HepG2 (cell line): ENCODE data around the gene CCDC142. TPM values are rescaled to one million over a fixed set of nuclear protein-coding genes. Genes with fewer than 3 reads are reported as not detected.

ENCODE experiments used
- AGO1 ChIP-seq: fragments of 200-400 bp; formaldehyde crosslinking; IDR thresholded peaks from 2 replicates; pipeline ENCODE4 v1.6.1; 2017; ENCODE audit warnings: mild to moderate bottlenecking, low read depth, low read length, moderate library complexity; ENCODE audit not compliant: poor library complexity, severe bottlenecking
- AGO2 ChIP-seq: fragments of 200-400 bp; formaldehyde crosslinking; optimal IDR thresholded peaks from 2 replicates; pipeline ENCODE3; 2017; ENCODE audit warnings: mild to moderate bottlenecking, low read depth, low read length, moderate library complexity
- BATF2 ChIP-seq: sonication (generic); formaldehyde crosslinking; IDR thresholded peaks from 2 replicates; pipeline ENCODE4 v1.8.0; 2022; ENCODE audit warnings: mild to moderate bottlenecking, missing genetic modification reagents, moderate library complexity
- ETV6 ChIP-seq: sonication (generic); formaldehyde crosslinking; conservative IDR thresholded peaks from 2 replicates; pipeline ENCODE4 v1.4.0; 2020; ENCODE audit warnings: missing genetic modification reagents
- GATAD2A ChIP-seq: IDR thresholded peaks from 2 replicates; pipeline ENCODE4 v1.6.1; 2016
- GZF1 ChIP-seq: sonication (generic); formaldehyde crosslinking; IDR thresholded peaks from 2 replicates; pipeline ENCODE4 v1.5.1; 2020; ENCODE audit warnings: mild to moderate bottlenecking, missing genetic modification reagents
- HDAC6 ChIP-seq: fragments of 200-600 bp; sonication (generic); IDR thresholded peaks from 2 replicates; pipeline ENCODE4 v1.7.0; 2017; ENCODE audit warnings: mild to moderate bottlenecking, antibody characterized with exemption, low read length, low read depth
- IRF1 ChIP-seq: sonication (generic); formaldehyde crosslinking; IDR thresholded peaks from 2 replicates; pipeline ENCODE4 v1.4.0; 2020; ENCODE audit warnings: low read depth, mild to moderate bottlenecking, missing genetic modification reagents
- KDM1A ChIP-seq: IDR thresholded peaks from 2 replicates; pipeline ENCODE4 v1.6.1; 2016; ENCODE audit warnings: missing compliant biosample characterization
- MAZ ChIP-seq, 2 experiments: sonication (generic) in 1 of 2; formaldehyde crosslinking in 1 of 2; IDR thresholded peaks; 2 replicates each; pipeline versions ENCODE4 v1.5.0 to v1.6.1; 2012 to 2020; ENCODE audit warnings: low read depth in 2 of 2, mild to moderate bottlenecking in 2 of 2, borderline replicate concordance in 1 of 2, improper control_type of control experiment in 1 of 2, low read length in 1 of 2, missing genetic modification reagents in 1 of 2, moderate library complexity in 1 of 2
- MBD4 ChIP-seq: IDR thresholded peaks from 2 replicates; pipeline ENCODE4 v1.6.1; 2012; ENCODE audit warnings: low read length, inconsistent platforms, borderline replicate concordance
- NONO ChIP-seq, 2 experiments: fragments of 450-650 bp in 1 of 2; sonication (generic) in 1 of 2; formaldehyde crosslinking in 1 of 2; IDR thresholded peaks in 1 of 2; conservative IDR thresholded peaks in 1 of 2; 2 replicates each; pipeline versions ENCODE4 v1.6.1 to v1.8.0; 2017 to 2022; ENCODE audit warnings: mild to moderate bottlenecking in 1 of 2, missing genetic modification reagents in 1 of 2, moderate library complexity in 1 of 2
- RARG ChIP-seq: sonication (generic); formaldehyde crosslinking; IDR thresholded peaks from 2 replicates; pipeline ENCODE4 v1.4.0; 2020; ENCODE audit warnings: low read depth, mild to moderate bottlenecking, missing genetic modification reagents
- SMAD3 ChIP-seq: sonication (generic); formaldehyde crosslinking; IDR thresholded peaks from 2 replicates; pipeline ENCODE4 v1.4.0; 2020; ENCODE audit warnings: missing genetic modification reagents
- THAP11 ChIP-seq: IDR thresholded peaks from 2 replicates; pipeline ENCODE4 v1.6.1; 2016; ENCODE audit warnings: missing biosample characterization, missing genetic modification reagents
- YY1 ChIP-seq: IDR thresholded peaks from 2 replicates; pipeline ENCODE4 v1.6.1; 2011; ENCODE audit warnings: low read length, low read depth, moderate library complexity, mild to moderate bottlenecking; ENCODE audit not compliant: insufficient read depth, insufficient replicate concordance
- ZBTB14 ChIP-seq: sonication (generic); formaldehyde crosslinking; IDR thresholded peaks from 2 replicates; pipeline ENCODE4 v1.4.0; 2020; ENCODE audit warnings: missing genetic modification reagents
- ZNF253 ChIP-seq: sonication (generic); formaldehyde crosslinking; IDR thresholded peaks from 2 replicates; pipeline ENCODE4 v1.8.0; 2022; ENCODE audit warnings: mild to moderate bottlenecking, missing genetic modification reagents, borderline replicate concordance
- ZNF280D ChIP-seq: sonication (generic); formaldehyde crosslinking; IDR thresholded peaks from 2 replicates; pipeline ENCODE4 v1.5.1; 2020; ENCODE audit warnings: mild to moderate bottlenecking, missing genetic modification reagents
- ZNF446 ChIP-seq: sonication (generic); formaldehyde crosslinking; IDR thresholded peaks from 2 replicates; pipeline ENCODE4 v1.5.0; 2020; ENCODE audit warnings: mild to moderate bottlenecking, missing genetic modification reagents
- ZNF468 ChIP-seq: sonication (generic); formaldehyde crosslinking; IDR thresholded peaks from 2 replicates; pipeline ENCODE4 v1.8.0; 2022; ENCODE audit warnings: mild to moderate bottlenecking, moderate library complexity, missing genetic modification reagents
- ZNF496 ChIP-seq: sonication (generic); formaldehyde crosslinking; IDR thresholded peaks from 2 replicates; pipeline ENCODE4 v1.8.1; 2023; ENCODE audit warnings: mild to moderate bottlenecking, moderate library complexity, missing genetic modification reagents; ENCODE audit not compliant: insufficient replicate concordance
- ZNF598 ChIP-seq: sonication (generic); formaldehyde crosslinking; IDR thresholded peaks from 2 replicates; pipeline ENCODE4 v1.5.1; 2020; ENCODE audit warnings: mild to moderate bottlenecking, missing genetic modification reagents, borderline replicate concordance
- ZNF772 ChIP-seq: sonication (generic); formaldehyde crosslinking; IDR thresholded peaks from 2 replicates; pipeline ENCODE4 v1.5.0; 2020; ENCODE audit warnings: mild to moderate bottlenecking, missing genetic modification reagents
- ZNF883 ChIP-seq: sonication (generic); formaldehyde crosslinking; IDR thresholded peaks from 2 replicates; pipeline ENCODE4 v1.5.1; 2020; ENCODE audit warnings: mild to moderate bottlenecking, missing genetic modification reagents; ENCODE audit errors: not compliant biosample characterization
- polyA plus RNA-seq, 8 experiments: library from polyadenylated mRNA; depleted of rRNA in 3 of 8; stranded (reverse) in 7 of 8; unstranded in 1 of 8; fragments of >200 nt; fragmentation: Illumina TruSeq in 4 of 8; extraction: Trizol in 4 of 8; gene quantifications; 2 replicates each; pipeline versions ENCODE4 v1.2.1 to v1.2.3, GENCODE V29; 2011 to 2016; ENCODE audit warnings: low read depth in 4 of 8, missing spikeins in 1 of 8, mixed read lengths in 1 of 8; ENCODE audit not compliant: insufficient read depth in 1 of 8
- total RNA-seq, 5 experiments: library from RNA; depleted of rRNA; stranded (reverse); fragments of >200 nt; fragmentation: Illumina TruSeq; extraction: Trizol; gene quantifications; 2 replicates each; pipeline ENCODE4 v1.2.3, GENCODE V29; 2016; ENCODE audit warnings: low read depth in 1 of 5

The CCDC142 gene
- total and polyA plus RNA-seq, 2 of the 13 experiments (the other 11 are each of a cell fraction or from before 2014, with no cell fraction given) = 14.7 to 30.4 TPM

GRCh38 chr2:74424995-74425406 is 57.8 kb downstream of the CCDC142 start (continued):
- TF ChIP-seq ZNF280D (CRISPR knock-in tag) (no peak), ZNF496 (CRISPR knock-in tag) (no peak), ZBTB14 (CRISPR knock-in tag) (no peak), ZNF883 (CRISPR knock-in tag) (peak; percentile 9), HDAC6 (no peak), THAP11 (CRISPR knock-in tag) (no peak), MBD4 (peak; percentile 33; the same call in 1 of the 2 replicates), BATF2 (CRISPR knock-in tag) (no peak), ZNF468 (no peak), KDM1A (CRISPR knock-in tag) (no peak), NONO (IDR thresholded peaks at IDR 0.05) (no peak), NONO (CRISPR knock-in tag; conservative IDR thresholded peaks at IDR 0.05) (no peak), MAZ (IDR thresholded peaks at IDR 0.05; ENCODE audit: borderline replicate concordance, low read depth, low read length) (no peak), MAZ (CRISPR knock-in tag; IDR thresholded peaks at IDR 0.05; ENCODE audit: low read depth) (no peak), ZNF446 (CRISPR knock-in tag) (0 out of 2 replicates have a peak, but pooled peaks have one; percentile 5), AGO2 (peak; percentile 95), AGO1 (peak; percentile 45), ETV6 (CRISPR knock-in tag) (no peak), GATAD2A (CRISPR knock-in tag) (no peak), ZNF253 (CRISPR knock-in tag) (no peak), ZNF772 (no peak), RARG (CRISPR knock-in tag) (no peak), IRF1 (CRISPR knock-in tag) (no peak), SMAD3 (CRISPR knock-in tag) (no peak), ZNF598 (CRISPR knock-in tag) (no peak), YY1 (peak; percentile 8), GZF1 (CRISPR knock-in tag) (no peak; the same call in 1 of the 2 replicates)
